K562 (cell line): Measurements from ENCODE around the gene EPN2. TPM values are rescaled to one million over a fixed set of nuclear protein-coding genes. Genes with fewer than 3 reads are reported as not detected.

Experiments used
- ATAC-seq: fragments of 200-7000 bp; cut with Tn5 transposase; 3 replicates; pipeline ENCODE4 v1.9.1; 2020; ENCODE audit warnings: moderate library complexity
- BruUV-seq: library from RNA; stranded (reverse); fragments of 400-500 nt; replicated peaks from 2 replicates; lab custom pipeline; 2021; lab: Mats Ljungman, UMichigan
- CTCF ChIA-PET: fragments of 300-600 bp; formaldehyde crosslinking; extraction: SDS; loops from one replicate; lab custom pipeline; 2021; ENCODE audit warnings: low intra/inter-chr PET ratio; lab: Yijun Ruan, JAX
- POLR2A ChIA-PET: fragments of 300-600, 350-650 bp; sonication (Branson Sonifier 250); formaldehyde crosslinking; extraction: SDS; loops from one replicate; lab custom pipeline; 2021; ENCODE audit warnings: antibody characterized with exemption, inconsistent platforms; lab: Yijun Ruan, JAX
- DNase-seq, 4 experiments: peaks; one replicate each; pipeline versions ENCODE4 v3.0.0 to v3.0.0-alpha.2; 2011 to 2018; ENCODE audit warnings: low spot score in 3 of 4, mixed read lengths in 3 of 4; ENCODE audit errors: extremely low read depth in 1 of 4
- FAIRE-seq: peaks from 2 replicates; lab custom pipeline; 2011; peaks lifted over from hg19 to GRCh38; lab: Jason Lieb, UNC
- H2AFZ ChIP-seq: 2 replicates; pipeline ENCODE4 v1.6.0; 2011; ENCODE audit warnings: low read depth, low read length, control low read depth, inconsistent platforms
- H3K27ac ChIP-seq: fragments of 200-600 bp; 3 replicates; pipeline ENCODE4 v1.8.0; 2011; ENCODE audit warnings: low read depth, mild to moderate bottlenecking, control low read depth, inconsistent platforms, low read length, moderate library complexity, mixed read lengths; ENCODE audit errors: extremely low read depth
- H3K27me3 ChIP-seq, 2 experiments: fragments of 300-600 bp in 1 of 2; 2 replicates in 1 of 2; 3 replicates in 1 of 2; pipeline versions ENCODE4 v1.6.0 to v1.8.0; 2011; ENCODE audit warnings: inconsistent platforms in 2 of 2, low read length in 2 of 2, mild to moderate bottlenecking in 1 of 2, mixed read lengths in 1 of 2, moderate library complexity in 1 of 2; ENCODE audit not compliant: control insufficient read depth in 2 of 2, insufficient read depth in 2 of 2
- H3K36me3 ChIP-seq: fragments of 300-600 bp; 3 replicates; pipeline ENCODE4 v1.8.0; 2011; ENCODE audit warnings: mild to moderate bottlenecking, low read length, inconsistent platforms; ENCODE audit not compliant: control insufficient read depth, insufficient read depth
- H3K4me1 ChIP-seq, 2 experiments: fragments of 200-600 bp in 1 of 2; replicated peaks in 1 of 2; 2 replicates in 1 of 2; 3 replicates in 1 of 2; pipeline versions ENCODE4 v1.5.1 to v1.8.0; 2011; ENCODE audit warnings: inconsistent platforms in 2 of 2, low read length in 2 of 2, mild to moderate bottlenecking in 1 of 2, mixed read lengths in 1 of 2, moderate library complexity in 1 of 2; ENCODE audit not compliant: control insufficient read depth in 2 of 2, insufficient read depth in 2 of 2
- H3K4me2 ChIP-seq: 2 replicates; pipeline ENCODE4 v1.6.1; 2011; ENCODE audit warnings: low read length, control low read depth, inconsistent platforms, mixed read lengths; ENCODE audit not compliant: insufficient read depth
- H3K4me3 ChIP-seq: fragments of 200-600 bp; sonication (generic), shearing (Covaris generic); 2 replicates; pipeline ENCODE4 v1.5.1; 2016; ENCODE audit warnings: control low read depth, inconsistent platforms
- H3K79me2 ChIP-seq: fragments of 200-600 bp; 3 replicates; pipeline ENCODE4 v1.8.0; 2011; ENCODE audit warnings: low read length, inconsistent platforms; ENCODE audit not compliant: control insufficient read depth, insufficient read depth
- H3K9ac ChIP-seq, 2 experiments: 2 replicates each; pipeline versions ENCODE4 v1.6.0 to v1.6.1; 2011; ENCODE audit warnings: low read depth in 2 of 2, low read length in 2 of 2, control low read depth in 1 of 2, inconsistent platforms in 1 of 2, mild to moderate bottlenecking in 1 of 2, mixed read lengths in 1 of 2; ENCODE audit not compliant: insufficient read depth in 1 of 2
- H3K9me1 ChIP-seq: one replicate; pipeline ENCODE4 v1.6.0; 2011; ENCODE audit warnings: inconsistent platforms, mild to moderate bottlenecking, low read length, moderate library complexity; ENCODE audit not compliant: control insufficient read depth, insufficient read depth
- H3K9me3 ChIP-seq: replicated peaks from 2 replicates; pipeline ENCODE4 v1.5.1; 2011; ENCODE audit warnings: low read depth, low read length, inconsistent platforms; ENCODE audit not compliant: control insufficient read depth, insufficient read depth
- H4K20me1 ChIP-seq: replicated peaks from 2 replicates; pipeline ENCODE4 v1.6.1; 2011; ENCODE audit warnings: low read length, inconsistent platforms, mixed read lengths; ENCODE audit not compliant: control insufficient read depth, insufficient read depth
- DMBX1 ChIP-seq: fragments of 250-450 bp; sonication (Bioruptor Pico); IDR thresholded peaks from 2 replicates; pipeline ENCODE4 v1.8.0; 2022; ENCODE audit warnings: inconsistent platforms, mild to moderate bottlenecking, moderate library complexity, borderline replicate concordance
- WGBS: fragments of 100-300 bp; shearing (Covaris generic); methylation state at CpG from one replicate; pipeline ENCODE4 v1.1.6; 2016; ENCODE audit warnings: low coverage, mixed read lengths; ENCODE audit not compliant: insufficient coverage; ENCODE audit errors: missing lambda C conversion rate; 5-methylcytosine and 5-hydroxymethylcytosine counted together
- in situ Hi-C: fragments of 300-500 bp; cut with MboI; formaldehyde crosslinking; loops from 4 replicates; pipeline ENCODE4 v1.15.0; 2018; ENCODE audit warnings: inconsistent platforms, mixed read lengths
- intact Hi-C: fragments of 100-400 bp; cut with micrococcal nuclease; formaldehyde crosslinking; loops from 2 replicates; pipeline ENCODE4 v1.14.2; 2022
- polyA plus RNA-seq, 8 experiments: library from polyadenylated mRNA; depleted of rRNA in 4 of 8; stranded (reverse) in 5 of 8; unstranded in 3 of 8; fragments of >200 nt; fragmentation: Nextera tagmentation in 2 of 8; fragmentation: Illumina TruSeq in 1 of 8; extraction: Ambion mirVana in 2 of 8; extraction: Trizol in 1 of 8; gene quantifications; 2 replicates each; pipeline versions ENCODE4 v1.2.1 to v1.2.3, GENCODE V29; 2011 to 2014; ENCODE audit warnings: inconsistent platforms in 1 of 8, missing spikeins in 1 of 8
- total RNA-seq, 7 experiments: library from RNA; depleted of rRNA in 6 of 7; stranded (reverse); fragments of >200 nt in 6 of 7; fragmentation: Illumina TruSeq in 2 of 7; extraction: Trizol in 2 of 7; gene quantifications; 2 replicates each; pipeline versions ENCODE4 v1.2.1 to v1.2.3, GENCODE V29; 2011 to 2021; ENCODE audit warnings: low replicate concordance in 1 of 7
- TF ChIP-seq, protein P1 (sequence below), 2 experiments: fragments of 200-800 bp in 1 of 2; sonication (Bioruptor generic) in 1 of 2; sonication (generic) in 1 of 2; formaldehyde crosslinking in 1 of 2; IDR thresholded peaks in 1 of 2; conservative IDR thresholded peaks in 1 of 2; 2 replicates each; pipeline versions ENCODE4 v1.5.0 to v1.6.1; 2016 to 2020; ENCODE audit warnings: missing compliant biosample characterization in 1 of 2, missing genetic modification characterization in 1 of 2, missing genetic modification reagents in 1 of 2
- TF ChIP-seq, protein P2 (sequence below): fragments of 450-650 bp; IDR thresholded peaks from 2 replicates; pipeline ENCODE4 v1.7.1; 2018; ENCODE audit warnings: mild to moderate bottlenecking, low read depth; ENCODE audit not compliant: partially characterized antibody

The EPN2 gene
- total and polyA plus RNA-seq, 9 of the 15 experiments (the other 6 are each of a cell fraction or from before 2014, with no cell fraction given): 1.0 to 12.9 (median 8.9) TPM

DNA sequence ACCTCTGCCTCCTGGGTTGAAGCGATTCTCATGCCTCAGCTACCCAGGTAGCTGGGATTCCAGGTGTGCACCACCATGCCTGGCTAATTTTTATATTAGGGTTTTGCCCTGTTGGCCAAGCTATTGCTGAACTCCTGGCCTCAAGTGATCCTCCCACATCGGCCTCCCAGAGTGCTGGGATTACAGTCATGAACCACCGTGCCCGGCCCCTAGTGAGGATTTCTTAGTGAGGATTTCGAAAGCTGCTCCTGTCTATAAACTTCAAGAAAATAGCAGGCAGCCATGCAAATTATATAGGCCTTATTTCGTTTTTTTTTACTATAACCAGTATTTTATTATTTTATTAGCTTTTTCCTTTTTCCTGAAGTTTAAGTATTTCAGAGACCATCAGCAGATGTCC lies 41.6 kb downstream of the EPN2 start:
- ChIA-PET CTCF (no interaction called here), POLR2A (interaction anchor here (1.2 kb wide), 1 partner anchor 11 kb away, joined by 4 read pairs; no protein-coding TSS in a partner anchor)
- Histone ChIP-seq H3K9ac (no peak overlapping the region), H3K36me3 (peaks cover 10% of the 10 kb centered on the region; the same call in 1 of the 3 replicates), H3K4me1 (peaks cover 4 to 8% of the 10 kb centered on the region in 2 experiments; a peak in 4 of 5 replicates), H3K9me3 (no peaks in the 10 kb centered on the region), H3K27ac (no peak overlapping the region), H2AFZ (no peak overlapping the region), H3K4me2 (no peak overlapping the region), H3K27me3 (no peaks in the 10 kb centered on the region), H4K20me1 (peaks cover 6% of the 10 kb centered on the region; the same call in 1 of the 2 replicates), H3K9me1 (no peaks in the 10 kb centered on the region), H3K4me3 (no peak overlapping the region), H3K79me2 (no peaks in the 10 kb centered on the region)
- intact Hi-C loops: no loop called here
- DNase-seq (no peak), ATAC-seq (no peak), FAIRE-seq (no peak)
- in situ Hi-C loops: no loop called here
- WGBS: 69% methylated on average over 5 of the region's 6 CpGs
- no TSS peak for BruUV-seq
- TF ChIP-seq, protein P1, sequence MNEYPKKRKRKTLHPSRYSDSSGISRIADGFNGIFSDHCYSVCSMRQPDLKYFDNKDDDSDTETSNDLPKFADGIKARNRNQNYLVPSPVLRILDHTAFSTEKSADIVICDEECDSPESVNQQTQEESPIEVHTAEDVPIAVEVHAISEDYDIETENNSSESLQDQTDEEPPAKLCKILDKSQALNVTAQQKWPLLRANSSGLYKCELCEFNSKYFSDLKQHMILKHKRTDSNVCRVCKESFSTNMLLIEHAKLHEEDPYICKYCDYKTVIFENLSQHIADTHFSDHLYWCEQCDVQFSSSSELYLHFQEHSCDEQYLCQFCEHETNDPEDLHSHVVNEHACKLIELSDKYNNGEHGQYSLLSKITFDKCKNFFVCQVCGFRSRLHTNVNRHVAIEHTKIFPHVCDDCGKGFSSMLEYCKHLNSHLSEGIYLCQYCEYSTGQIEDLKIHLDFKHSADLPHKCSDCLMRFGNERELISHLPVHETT (CRISPR knock-in tag; conservative IDR thresholded peaks at IDR 0.05 in 1 of 2, IDR thresholded peaks at IDR 0.05 in 1 of 2): no peak
- TF ChIP-seq, protein P2, sequence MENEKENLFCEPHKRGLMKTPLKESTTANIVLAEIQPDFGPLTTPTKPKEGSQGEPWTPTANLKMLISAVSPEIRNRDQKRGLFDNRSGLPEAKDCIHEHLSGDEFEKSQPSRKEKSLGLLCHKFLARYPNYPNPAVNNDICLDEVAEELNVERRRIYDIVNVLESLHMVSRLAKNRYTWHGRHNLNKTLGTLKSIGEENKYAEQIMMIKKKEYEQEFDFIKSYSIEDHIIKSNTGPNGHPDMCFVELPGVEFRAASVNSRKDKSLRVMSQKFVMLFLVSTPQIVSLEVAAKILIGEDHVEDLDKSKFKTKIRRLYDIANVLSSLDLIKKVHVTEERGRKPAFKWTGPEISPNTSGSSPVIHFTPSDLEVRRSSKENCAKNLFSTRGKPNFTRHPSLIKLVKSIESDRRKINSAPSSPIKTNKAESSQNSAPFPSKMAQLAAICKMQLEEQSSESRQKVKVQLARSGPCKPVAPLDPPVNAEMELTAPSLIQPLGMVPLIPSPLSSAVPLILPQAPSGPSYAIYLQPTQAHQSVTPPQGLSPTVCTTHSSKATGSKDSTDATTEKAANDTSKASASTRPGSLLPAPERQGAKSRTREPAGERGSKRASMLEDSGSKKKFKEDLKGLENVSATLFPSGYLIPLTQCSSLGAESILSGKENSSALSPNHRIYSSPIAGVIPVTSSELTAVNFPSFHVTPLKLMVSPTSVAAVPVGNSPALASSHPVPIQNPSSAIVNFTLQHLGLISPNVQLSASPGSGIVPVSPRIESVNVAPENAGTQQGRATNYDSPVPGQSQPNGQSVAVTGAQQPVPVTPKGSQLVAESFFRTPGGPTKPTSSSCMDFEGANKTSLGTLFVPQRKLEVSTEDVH: no peak
- TF ChIP-seq DMBX1: no peak
